ENCODE data around the gene MGAT4D. TPM values are rescaled to one million over a fixed set of nuclear protein-coding genes. Genes with fewer than 3 reads are reported as not detected.
"Not testable (repeated sequence)": the region's sequence is repeated elsewhere in the genome, so short reads cannot be mapped to it uniquely, and the experiment has no call there.

MGAT4D gene
- total and polyA plus RNA-seq, 2 donors (not counting 1 experiment from before 2014, with no cell fraction given) = not detected

GRCh38 chr4:140450352-140450751 is 47.7 kb downstream of the MGAT4D start:
- H3K79me2 ChIP-seq (ENCODE audit: control insufficient read depth, insufficient read depth, low read length) = no peaks in the 10 kb centered on the region
- no peaks in the 10 kb centered on the region for H3K27me3 ChIP-seq (ENCODE audit: control insufficient read depth, insufficient read depth, low read length)
- H3K9ac ChIP-seq (ENCODE audit: insufficient read depth, low read length) = no peak overlapping the region
- no peak overlapping the region for H3K27ac ChIP-seq (ENCODE audit: insufficient read depth, low read length)
- no peak overlapping the region for H3K4me3 ChIP-seq (replicated peaks in 1 of 4; ENCODE audit: control extremely low read depth in 1 of 4, insufficient read depth in 1 of 4, low read depth in 3 of 4, low read length in 4 of 4)
- H4K20me1 ChIP-seq (ENCODE audit: control insufficient read depth, extremely low read depth, insufficient read depth, low read length) = no peaks in the 10 kb centered on the region
- no peaks in the 10 kb centered on the region for H3K9me3 ChIP-seq (ENCODE audit: control insufficient read depth, insufficient read depth, low read depth, low read length)
- no peaks in the 10 kb centered on the region for H3K4me1 ChIP-seq (ENCODE audit: control insufficient read depth, extremely low read depth, insufficient read depth, low read length)
- no peaks in the 10 kb centered on the region for H3K36me3 ChIP-seq (ENCODE audit: control insufficient read depth, insufficient read depth, low read length)
- DNase-seq (ENCODE audit: low read depth in 2 of 2) = peak in 1 of 2 donors; percentile 30
- H3K4me2 ChIP-seq (ENCODE audit: extremely low read depth, insufficient read depth, low read length) = no peak overlapping the region
- H2AFZ ChIP-seq (ENCODE audit: low read length) = no peak overlapping the region
- TF ChIP-seq CTCF (conservative IDR thresholded peaks at IDR 0.05 in 1 of 2, IDR thresholded peaks at IDR 0.05 in 1 of 2; ENCODE audit: low read depth in 1 of 2, low read length in 2 of 2) (no peak), EZH2 (IDR thresholded peaks at IDR 0.05; ENCODE audit: low read length, missing control alignments) (no peak)

GRCh38 chr4:140448830-140449229 is 49.3 kb downstream of the MGAT4D start:
- Histone ChIP-seq H3K4me1 (ENCODE audit: control insufficient read depth, extremely low read depth, insufficient read depth, low read length) (no peaks in the 10 kb centered on the region), H2AFZ (ENCODE audit: low read length) (no peak overlapping the region), H3K79me2 (ENCODE audit: control insufficient read depth, insufficient read depth, low read length) (no peaks in the 10 kb centered on the region), H4K20me1 (ENCODE audit: control insufficient read depth, extremely low read depth, insufficient read depth, low read length) (no peaks in the 10 kb centered on the region), H3K9me3 (ENCODE audit: control insufficient read depth, insufficient read depth, low read depth, low read length) (no peaks in the 10 kb centered on the region), H3K27ac (ENCODE audit: insufficient read depth, low read length) (no peak overlapping the region), H3K27me3 (ENCODE audit: control insufficient read depth, insufficient read depth, low read length) (no peaks in the 10 kb centered on the region), H3K4me2 (ENCODE audit: extremely low read depth, insufficient read depth, low read length) (no peak overlapping the region), H3K4me3 (replicated peaks in 1 of 4; ENCODE audit: control extremely low read depth in 1 of 4, insufficient read depth in 1 of 4, low read depth in 3 of 4, low read length in 4 of 4) (no peak overlapping the region), H3K9ac (ENCODE audit: insufficient read depth, low read length) (no peak overlapping the region), H3K36me3 (ENCODE audit: control insufficient read depth, insufficient read depth, low read length) (no peaks in the 10 kb centered on the region)
- peak; percentile 12 to 66 for DNase-seq (ENCODE audit: low read depth in 2 of 2)
- no peak for TF ChIP-seq CTCF (conservative IDR thresholded peaks at IDR 0.05 in 1 of 2, IDR thresholded peaks at IDR 0.05 in 1 of 2; ENCODE audit: low read depth in 1 of 2, low read length in 2 of 2)
- TF ChIP-seq EZH2 (IDR thresholded peaks at IDR 0.05; ENCODE audit: low read length, missing control alignments) = no peak

GRCh38 chr4:140448162-140448561 is 49.9 kb downstream of the MGAT4D start:
- H3K9me3 ChIP-seq (ENCODE audit: control insufficient read depth, insufficient read depth, low read depth, low read length) = no peaks in the 10 kb centered on the region
- H3K36me3 ChIP-seq (ENCODE audit: control insufficient read depth, insufficient read depth, low read length) = no peaks in the 10 kb centered on the region
- no peak overlapping the region for H3K9ac ChIP-seq (ENCODE audit: insufficient read depth, low read length)
- DNase-seq (ENCODE audit: low read depth in 2 of 2) = peak in 1 of 2 donors; percentile 15
- H3K79me2 ChIP-seq (ENCODE audit: control insufficient read depth, insufficient read depth, low read length) = no peaks in the 10 kb centered on the region
- no peaks in the 10 kb centered on the region for H3K4me1 ChIP-seq (ENCODE audit: control insufficient read depth, extremely low read depth, insufficient read depth, low read length)
- H4K20me1 ChIP-seq (ENCODE audit: control insufficient read depth, extremely low read depth, insufficient read depth, low read length) = no peaks in the 10 kb centered on the region
- no peak overlapping the region for H3K27ac ChIP-seq (ENCODE audit: insufficient read depth, low read length)
- TF ChIP-seq EZH2 (IDR thresholded peaks at IDR 0.05; ENCODE audit: low read length, missing control alignments) (no peak), CTCF (conservative IDR thresholded peaks at IDR 0.05 in 1 of 2, IDR thresholded peaks at IDR 0.05 in 1 of 2; ENCODE audit: low read depth in 1 of 2, low read length in 2 of 2) (no peak)
- H2AFZ ChIP-seq (ENCODE audit: low read length) = no peak overlapping the region
- H3K4me3 ChIP-seq (replicated peaks in 1 of 4; ENCODE audit: control extremely low read depth in 1 of 4, insufficient read depth in 1 of 4, low read depth in 3 of 4, low read length in 4 of 4) = no peak overlapping the region
- H3K27me3 ChIP-seq (ENCODE audit: control insufficient read depth, insufficient read depth, low read length) = no peaks in the 10 kb centered on the region
- no peak overlapping the region for H3K4me2 ChIP-seq (ENCODE audit: extremely low read depth, insufficient read depth, low read length)

GRCh38 chr4:140444347-140444746 is 53.7 kb downstream of the MGAT4D start:
- H3K9ac ChIP-seq (ENCODE audit: insufficient read depth, low read length); H4K20me1 ChIP-seq (ENCODE audit: control insufficient read depth, extremely low read depth, insufficient read depth, low read length); H3K4me3 ChIP-seq (replicated peaks in 1 of 4; ENCODE audit: control extremely low read depth in 1 of 4, insufficient read depth in 1 of 4, low read depth in 3 of 4, low read length in 4 of 4); H3K4me2 ChIP-seq (ENCODE audit: extremely low read depth, insufficient read depth, low read length); H3K27ac ChIP-seq (ENCODE audit: insufficient read depth, low read length); H2AFZ ChIP-seq (ENCODE audit: low read length); H3K27me3 ChIP-seq (ENCODE audit: control insufficient read depth, insufficient read depth, low read length); H3K9me3 ChIP-seq (ENCODE audit: control insufficient read depth, insufficient read depth, low read depth, low read length); H3K79me2 ChIP-seq (ENCODE audit: control insufficient read depth, insufficient read depth, low read length); H3K36me3 ChIP-seq (ENCODE audit: control insufficient read depth, insufficient read depth, low read length); H3K4me1 ChIP-seq (ENCODE audit: control insufficient read depth, extremely low read depth, insufficient read depth, low read length); DNase-seq (ENCODE audit: low read depth in 2 of 2): not testable (repeated sequence)
